Stomach (tissue), 9 donors: ENCODE measurements around the gene POGZ. TPM values are rescaled to one million over a fixed set of nuclear protein-coding genes. Genes with fewer than 3 reads are reported as not detected.
A peak's percentile ranks its signal among the peaks of the same experiment; 100 is the strongest.

Experiments used
- DNase-seq, 2 donors: peaks; one replicate each; pipeline versions ENCODE4 v3.0.0 to v3.0.0-alpha.2; 2013 to 2019
- H3K27ac ChIP-seq, 5 donors: fragments of 200-600 bp in 4 of 5; sonication (generic) in 4 of 5; one replicate each; pipeline ENCODE4 v1.5.1; 2013 to 2019; ENCODE audit warnings: mild to moderate bottlenecking in 1 of 5, moderate library complexity in 1 of 5
- H3K27me3 ChIP-seq, 3 donors: fragments of 200-600 bp; sonication (generic); one replicate each; pipeline ENCODE4 v1.5.1; 2017 to 2019; ENCODE audit warnings: mixed run types in 1 of 3
- H3K36me3 ChIP-seq, 4 donors: fragments of 200-600 bp; sonication (generic); 1 replicate in 3 of 4; 2 replicates in 1 of 4; pipeline ENCODE4 v1.5.1; 2016 to 2019
- H3K4me1 ChIP-seq, 4 donors: fragments of 200-600 bp; sonication (generic); one replicate each; pipeline ENCODE4 v1.5.1; 2016 to 2019
- H3K4me3 ChIP-seq, 4 donors: fragments of 200-600 bp; sonication (generic) in 3 of 4; one replicate each; pipeline ENCODE4 v1.5.1; 2016 to 2019; ENCODE audit warnings: mild to moderate bottlenecking in 1 of 4
- H3K9me3 ChIP-seq, 4 donors: fragments of 200-600 bp; sonication (generic); one replicate each; pipeline ENCODE4 v1.5.1; 2016 to 2019
- CTCF ChIP-seq, 7 experiments: fragments of 450-650 bp in 4 of 7; fragments of 200-600 bp in 3 of 7; sonication (generic) in 3 of 7; IDR thresholded peaks; one replicate each; pipeline ENCODE4 v1.5.1; 2016 to 2019; ENCODE audit warnings: antibody characterized with exemption in 7 of 7, control low read depth in 2 of 7, mild to moderate bottlenecking in 1 of 7
- EP300 ChIP-seq: sonication (generic); formaldehyde crosslinking; IDR thresholded peaks from one replicate; pipeline ENCODE4 v1.6.1; 2017; ENCODE audit warnings: antibody characterized with exemption
- POLR2A ChIP-seq, 4 donors: fragments of 450-650 bp; IDR thresholded peaks; one replicate each; pipeline ENCODE4 v1.6.1; 2016; ENCODE audit warnings: antibody characterized with exemption in 4 of 4, control low read depth in 2 of 4, mild to moderate bottlenecking in 1 of 4, moderate library complexity in 1 of 4
- POLR2AphosphoS5 ChIP-seq, 3 donors: sonication (generic); formaldehyde crosslinking; IDR thresholded peaks; one replicate each; pipeline ENCODE4 v1.6.1; 2016; ENCODE audit warnings: antibody characterized with exemption in 3 of 3
- WGBS, 5 donors: extraction: QIAGEN DNeasy Blood & Tissue Kit in 3 of 5; methylation state at CpG; one replicate each; pipeline versions ENCODE4 v1.1.5 to v1.1.7; 2013 to 2018; 5-methylcytosine and 5-hydroxymethylcytosine counted together
- intact Hi-C: fragments of 100-400 bp; cut with DNase I; formaldehyde crosslinking; loops from one replicate; pipeline ENCODE4 v1.15.1; 2023; ENCODE audit warnings: low total_unique reads
- polyA plus RNA-seq, 3 donors: library from polyadenylated mRNA; stranded (reverse); fragments of 200-250 nt; gene quantifications; one replicate each; pipeline ENCODE4 v1.2.3, GENCODE V29; 2013
- total RNA-seq, 5 donors: library from RNA; depleted of rRNA; stranded (reverse); fragments of >200 nt; gene quantifications; one replicate each; pipeline versions ENCODE4 v1.1.0 to v1.2.3, GENCODE V29; 2014 to 2016
- donor health status: healthy with polysubstance abuse.
- donor health status: Bipolar disorder and iron deficiency.
- donor health status: healthy.

Gene POGZ
- total and polyA plus RNA-seq, 8 donors = 7.3 to 124 (median 36.4) TPM

GRCh38 chr1:151474745-151475144, 15.5 kb upstream of the POGZ start:
- 75 to 90% (median 87%) methylated on average over 3 of the region's 3 CpGs for WGBS, 5 donors
- Histone ChIP-seq H3K36me3 (no peaks in the 10 kb centered on the region), H3K4me1 (peaks cover 0 to 11% (median 3%) of the 10 kb centered on the region in 4 donors), H3K27me3 (no peaks in the 10 kb centered on the region), H3K27ac (no peak overlapping the region), H3K4me3 (no peak overlapping the region), H3K9me3 (no peaks in the 10 kb centered on the region)
- peak in 1 of 2 donors; percentile 18 for DNase-seq
- no peak for TF ChIP-seq CTCF (IDR thresholded peaks at IDR 0.05)
- TF ChIP-seq POLR2A (IDR thresholded peaks at IDR 0.05) = no peak
- no peak for TF ChIP-seq EP300
- TF ChIP-seq POLR2AphosphoS5 (IDR thresholded peaks at IDR 0.05) = no peak
- intact Hi-C loops = no loop called here

GRCh38 chr1:151472856-151473731, 13.8 kb upstream of the POGZ start:
- Histone ChIP-seq H3K36me3 (no peaks in the 10 kb centered on the region), H3K27me3 (no peaks in the 10 kb centered on the region), H3K27ac (peak overlapping the region; percentile 66 to 89 (median 87)), H3K9me3 (no peaks in the 10 kb centered on the region), H3K4me1 (peaks cover 0 to 11% (median 3%) of the 10 kb centered on the region in 4 donors), H3K4me3 (peak overlapping the region; percentile 57 to 70 (median 62))
- peak; percentile 36 to 85 for DNase-seq
- 3 to 5% (median 4%) methylated on average over 32 to 36 of the region's 36 CpGs for WGBS, 5 donors
- TF ChIP-seq POLR2AphosphoS5 (IDR thresholded peaks at IDR 0.05) (peak in 1 of 3 donors; percentile 24), POLR2A (IDR thresholded peaks at IDR 0.05) (no peak)
- intact Hi-C loops = no loop called here

- WGBS, 5 donors = 30 to 62% (median 49%) methylated on average over 1 of the region's 1 CpG
- TF ChIP-seq CTCF (IDR thresholded peaks at IDR 0.05) = no peak
- no peak for TF ChIP-seq POLR2A (IDR thresholded peaks at IDR 0.05)
- no peaks in the 10 kb centered on the region for H3K9me3 ChIP-seq
- no peak overlapping the region for H3K4me3 ChIP-seq
- DNase-seq = no peak
- no peaks in the 10 kb centered on the region for H3K4me1 ChIP-seq
- no peaks in the 10 kb centered on the region for H3K36me3 ChIP-seq
- no peak overlapping the region for H3K27ac ChIP-seq
- no peaks in the 10 kb centered on the region for H3K27me3 ChIP-seq
- intact Hi-C loops = no loop called here
These were observed 5.7 kb upstream of the POGZ start for GRCh38 chr1:151465026-151465425.

GRCh38 chr1:151461694-151462093, 2.4 kb upstream of the POGZ start:
- Histone ChIP-seq H3K27me3 (no peaks in the 10 kb centered on the region), H3K4me3 (no peak overlapping the region), H3K4me1 (peaks cover 7 to 20% (median 15%) of the 10 kb centered on the region in 4 donors), H3K27ac (no peak overlapping the region), H3K9me3 (no peaks in the 10 kb centered on the region), H3K36me3 (no peaks in the 10 kb centered on the region)
- no peak for DNase-seq
- TF ChIP-seq POLR2AphosphoS5 (IDR thresholded peaks at IDR 0.05) (no peak), POLR2A (IDR thresholded peaks at IDR 0.05) (no peak), CTCF (IDR thresholded peaks at IDR 0.05) (no peak), EP300 (no peak)
- 65 to 79% (median 76%) methylated on average over 5 of the region's 5 CpGs for WGBS, 5 donors
- intact Hi-C loops = no loop called here
